Calu3 (cell line): ENCODE data around the gene GOLGA6L2. TPM values are rescaled to one million over a fixed set of nuclear protein-coding genes. Genes with fewer than 3 reads are reported as not detected.
"Not testable (repeated sequence)": the region's sequence is repeated elsewhere in the genome, so short reads cannot be mapped to it uniquely, and the experiment has no call there.

Experiments
- BruUV-seq: library from RNA; stranded (reverse); fragments of 400-500 nt; replicated peaks from 2 replicates; lab custom pipeline; 2021; lab: Mats Ljungman, UMichigan
- CTCF ChIA-PET: fragments of 300-600 bp; sonication (Branson Sonifier 250); formaldehyde crosslinking; loops from one replicate; lab custom pipeline; 2022; ENCODE audit warnings: antibody characterized with exemption; lab: Charles Lee
- DNase-seq: peaks from one replicate; pipeline ENCODE4 v3.0.0; 2022
- H3K27ac Mint-ChIP-seq: one replicate; pipeline ENCODE4 v1.8.0; 2022; ENCODE audit warnings: mixed read lengths; ENCODE audit not compliant: unreplicated experiment
- H3K27me3 Mint-ChIP-seq: one replicate; pipeline ENCODE4 v1.8.0; 2022; ENCODE audit warnings: mixed read lengths; ENCODE audit not compliant: unreplicated experiment
- H3K36me3 Mint-ChIP-seq: one replicate; pipeline ENCODE4 v1.8.0; 2022; ENCODE audit warnings: mild to moderate bottlenecking, moderate library complexity, mixed read lengths; ENCODE audit not compliant: insufficient read depth, unreplicated experiment
- H3K4me1 Mint-ChIP-seq: one replicate; pipeline ENCODE4 v1.8.0; 2022; ENCODE audit warnings: mild to moderate bottlenecking, low read depth, mixed read lengths; ENCODE audit not compliant: unreplicated experiment
- H3K4me3 Mint-ChIP-seq: one replicate; pipeline ENCODE4 v1.8.0; 2022; ENCODE audit warnings: mild to moderate bottlenecking, low read depth, moderate library complexity, mixed read lengths; ENCODE audit not compliant: unreplicated experiment
- H3K9me3 Mint-ChIP-seq: one replicate; pipeline ENCODE4 v1.8.0; 2022; ENCODE audit warnings: low read depth, mixed read lengths; ENCODE audit not compliant: unreplicated experiment
- intact Hi-C: fragments of 100-400 bp; cut with micrococcal nuclease; formaldehyde crosslinking; loops from one replicate; pipeline ENCODE4 v1.10.0; 2022; ENCODE audit not compliant: unreplicated experiment
- total RNA-seq: library from RNA; stranded (reverse); gene quantifications from 2 replicates; pipeline ENCODE4 v1.2.3, GENCODE V29; 2022
- TF ChIP-seq, protein P1 (sequence below): fragments of 200-600 bp; IDR thresholded peaks from one replicate; pipeline ENCODE4 v1.8.0; 2022; ENCODE audit warnings: antibody characterized with exemption; ENCODE audit not compliant: unreplicated experiment

Gene GOLGA6L2
- total RNA-seq, 1 experiment from 2014 or later, result not detected

DNA sequence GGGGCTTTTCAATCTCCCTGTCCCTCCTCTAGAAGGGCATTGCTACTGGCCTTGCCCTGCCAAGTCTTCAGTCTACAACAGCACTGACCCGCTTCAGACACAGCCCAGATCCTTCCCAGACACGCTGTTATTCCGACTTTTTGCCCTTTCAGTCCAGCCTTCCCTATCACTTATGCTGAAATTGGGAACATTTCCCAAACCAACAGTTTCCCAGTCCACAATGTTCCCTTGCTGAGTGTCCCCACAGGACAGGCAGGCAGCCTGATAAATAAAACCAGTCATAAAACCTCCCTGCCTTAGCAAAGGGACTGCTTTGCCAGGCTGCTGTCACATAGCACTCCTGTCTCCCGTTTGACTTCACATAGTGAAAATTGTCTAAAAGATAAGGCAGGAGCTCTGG is 43.5 kb downstream of the GOLGA6L2 start:
- no peak for DNase-seq
- H3K27ac Mint-ChIP-seq, result no peak overlapping the region
- H3K4me3 Mint-ChIP-seq, result no peak overlapping the region
- peaks cover 27% of the 10 kb centered on the region for H3K27me3 Mint-ChIP-seq
- H3K36me3 Mint-ChIP-seq, result no peaks in the 10 kb centered on the region
- no TSS peak for BruUV-seq
- TF ChIP-seq, protein P1, sequence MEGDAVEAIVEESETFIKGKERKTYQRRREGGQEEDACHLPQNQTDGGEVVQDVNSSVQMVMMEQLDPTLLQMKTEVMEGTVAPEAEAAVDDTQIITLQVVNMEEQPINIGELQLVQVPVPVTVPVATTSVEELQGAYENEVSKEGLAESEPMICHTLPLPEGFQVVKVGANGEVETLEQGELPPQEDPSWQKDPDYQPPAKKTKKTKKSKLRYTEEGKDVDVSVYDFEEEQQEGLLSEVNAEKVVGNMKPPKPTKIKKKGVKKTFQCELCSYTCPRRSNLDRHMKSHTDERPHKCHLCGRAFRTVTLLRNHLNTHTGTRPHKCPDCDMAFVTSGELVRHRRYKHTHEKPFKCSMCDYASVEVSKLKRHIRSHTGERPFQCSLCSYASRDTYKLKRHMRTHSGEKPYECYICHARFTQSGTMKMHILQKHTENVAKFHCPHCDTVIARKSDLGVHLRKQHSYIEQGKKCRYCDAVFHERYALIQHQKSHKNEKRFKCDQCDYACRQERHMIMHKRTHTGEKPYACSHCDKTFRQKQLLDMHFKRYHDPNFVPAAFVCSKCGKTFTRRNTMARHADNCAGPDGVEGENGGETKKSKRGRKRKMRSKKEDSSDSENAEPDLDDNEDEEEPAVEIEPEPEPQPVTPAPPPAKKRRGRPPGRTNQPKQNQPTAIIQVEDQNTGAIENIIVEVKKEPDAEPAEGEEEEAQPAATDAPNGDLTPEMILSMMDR, result no peak
- no peaks in the 10 kb centered on the region for H3K4me1 Mint-ChIP-seq
- peaks cover 3% of the 10 kb centered on the region for H3K9me3 Mint-ChIP-seq
- CTCF ChIA-PET, result no interaction called here
- intact Hi-C loops, result no loop called here

DNA sequence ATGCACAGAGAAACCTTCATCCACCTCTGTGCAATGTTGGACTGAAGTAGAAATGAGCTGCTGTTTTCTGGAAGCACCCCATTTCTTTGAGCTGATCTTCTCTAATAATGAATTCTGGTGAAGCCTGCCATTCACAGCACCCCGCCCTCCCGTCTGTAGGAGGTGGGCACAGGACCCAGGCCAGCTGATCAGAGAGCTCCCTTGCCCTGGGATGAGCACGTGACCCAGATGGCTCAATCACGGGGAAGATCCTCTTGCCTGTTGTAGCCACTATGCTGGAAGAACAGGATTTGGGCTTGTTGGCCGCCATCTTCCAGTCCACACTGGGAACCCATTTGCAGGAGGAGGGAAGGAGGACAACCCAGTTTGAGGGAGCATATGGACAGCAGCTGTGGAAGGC is 44.5 kb downstream of the GOLGA6L2 start:
- Mint-ChIP-seq H3K36me3 (no peaks in the 10 kb centered on the region), H3K4me3 (no peak overlapping the region), H3K9me3 (peaks cover 3% of the 10 kb centered on the region), H3K27me3 (peaks cover 27% of the 10 kb centered on the region), H3K4me1 (no peaks in the 10 kb centered on the region), H3K27ac (no peak overlapping the region)
- CTCF ChIA-PET, result no interaction called here
- TF ChIP-seq, protein P1, result no peak
- intact Hi-C loops, result no loop called here
- DNase-seq, result no peak
- BruUV-seq, result no TSS peak

DNA sequence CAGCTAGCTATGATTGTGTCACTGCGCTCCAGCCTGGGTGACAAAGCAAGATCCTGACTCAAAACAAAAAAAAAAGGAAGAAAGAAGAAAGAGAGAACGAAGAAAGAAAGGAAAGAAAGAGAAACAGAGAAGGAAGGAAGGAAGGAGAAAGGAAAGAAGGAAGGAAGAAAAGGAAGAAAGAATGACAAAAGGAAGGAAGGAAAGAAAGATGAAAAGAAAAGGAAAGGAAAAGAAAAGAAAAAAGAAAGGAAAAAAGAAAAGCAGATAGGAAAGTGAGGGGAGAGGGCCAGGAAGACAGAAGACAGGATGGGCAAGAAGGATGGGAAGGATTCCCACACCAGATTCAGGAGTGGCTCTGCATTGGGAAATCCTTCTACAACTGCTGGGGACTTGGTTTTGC is 44.9 kb downstream of the GOLGA6L2 start:
- H3K4me3 Mint-ChIP-seq, result no peak overlapping the region
- no peak overlapping the region for H3K27ac Mint-ChIP-seq
- no peaks in the 10 kb centered on the region for H3K36me3 Mint-ChIP-seq
- peaks cover 3% of the 10 kb centered on the region for H3K9me3 Mint-ChIP-seq
- no peaks in the 10 kb centered on the region for H3K4me1 Mint-ChIP-seq
- TF ChIP-seq, protein P1, result no peak
- no peak for DNase-seq
- no TSS peak for BruUV-seq
- CTCF ChIA-PET, result no interaction called here
- intact Hi-C loops, result no loop called here
- H3K27me3 Mint-ChIP-seq, result peaks cover 27% of the 10 kb centered on the region

DNA sequence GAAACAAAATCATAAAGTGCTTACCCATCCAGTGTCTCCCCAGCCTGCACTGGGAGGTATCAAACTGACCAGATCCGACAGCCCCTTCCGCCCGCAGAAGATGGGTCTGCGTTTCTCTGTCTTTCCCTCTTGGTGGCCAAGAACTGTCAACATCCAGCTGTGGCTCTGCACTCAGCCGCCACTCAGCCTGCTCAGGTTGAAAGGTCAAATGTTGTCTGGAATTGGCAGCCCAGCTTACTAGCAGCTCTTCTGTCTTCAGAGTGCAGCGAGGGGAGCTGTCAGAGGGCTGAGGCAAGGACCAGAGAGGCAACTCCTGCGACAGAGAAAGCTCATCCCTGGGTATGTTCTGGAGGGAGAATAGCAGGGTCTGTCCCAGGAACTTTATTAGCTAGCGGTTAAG is 45.4 kb downstream of the GOLGA6L2 start:
- H3K4me3 Mint-ChIP-seq, result no peak overlapping the region
- CTCF ChIA-PET, result no interaction called here

DNA sequence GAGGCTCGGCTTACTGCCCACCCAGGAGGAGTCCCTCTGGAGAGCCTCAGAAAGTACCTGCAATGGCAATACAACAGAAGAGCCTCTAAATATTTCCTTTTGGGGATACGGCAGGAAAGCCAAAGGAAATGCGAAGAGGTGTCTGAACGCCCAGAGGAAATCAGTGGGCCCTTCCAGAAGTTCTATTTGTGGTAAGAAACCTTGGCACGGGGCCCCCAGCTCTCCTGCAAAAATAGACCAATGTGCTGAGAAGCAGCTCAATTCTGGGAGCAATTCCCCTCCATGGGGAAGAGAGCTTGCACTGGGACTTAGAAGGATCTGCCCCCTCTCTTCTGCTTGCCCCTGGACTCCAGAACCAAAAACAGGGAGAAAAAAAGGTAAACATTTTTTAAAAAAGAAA is 47.8 kb downstream of the GOLGA6L2 start:
- CTCF ChIA-PET, intact Hi-C loops, DNase-seq, H3K36me3 Mint-ChIP-seq, H3K27ac Mint-ChIP-seq, H3K4me1 Mint-ChIP-seq, H3K4me3 Mint-ChIP-seq, H3K9me3 Mint-ChIP-seq, BruUV-seq: not testable (repeated sequence)
- peaks cover 27% of the 10 kb centered on the region for H3K27me3 Mint-ChIP-seq

More for the DNA sequence above, 45.4 kb downstream of the GOLGA6L2 start:
- no peak for DNase-seq
- H3K4me1 Mint-ChIP-seq, result no peaks in the 10 kb centered on the region
- BruUV-seq, result no TSS peak
- TF ChIP-seq, protein P1, result no peak
- intact Hi-C loops, result no loop called here
- no peak overlapping the region for H3K27ac Mint-ChIP-seq
- H3K36me3 Mint-ChIP-seq, result no peaks in the 10 kb centered on the region
- H3K9me3 Mint-ChIP-seq, result peaks cover 3% of the 10 kb centered on the region
- H3K27me3 Mint-ChIP-seq, result peaks cover 27% of the 10 kb centered on the region

DNA sequence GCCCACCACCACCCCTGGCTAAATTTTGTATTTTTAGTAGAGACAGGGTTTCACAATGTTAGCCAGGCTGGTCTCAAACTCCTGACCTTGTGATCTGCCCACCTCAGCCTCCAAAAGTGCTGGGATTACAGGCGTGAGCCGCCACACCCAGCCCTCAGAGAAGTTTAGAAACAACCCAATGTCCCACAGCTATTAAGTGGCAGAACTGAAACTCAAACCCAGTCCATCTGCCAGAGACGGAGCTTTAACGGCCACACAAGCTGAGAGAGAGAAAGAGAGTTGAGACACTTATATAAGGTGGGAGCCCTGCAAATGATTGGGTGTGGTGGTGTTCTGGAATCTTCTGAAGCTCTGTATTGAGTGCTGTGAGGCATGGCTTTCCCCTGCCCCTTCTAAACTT is 48.7 kb downstream of the GOLGA6L2 start:
- H3K27ac Mint-ChIP-seq, BruUV-seq, H3K4me3 Mint-ChIP-seq, intact Hi-C loops, H3K36me3 Mint-ChIP-seq, DNase-seq, H3K4me1 Mint-ChIP-seq, CTCF ChIA-PET, H3K9me3 Mint-ChIP-seq: not testable (repeated sequence)
- peaks cover 19% of the 10 kb centered on the region for H3K27me3 Mint-ChIP-seq
